H9 (cell line): Measurements from ENCODE around the gene ASTN2. TPM values are rescaled to one million over a fixed set of nuclear protein-coding genes. Genes with fewer than 3 reads are reported as not detected.

Experiments
- DNase-seq: peaks from one replicate; pipeline ENCODE4 v3.0.0-alpha.2; 2017
- H2AFZ ChIP-seq: one replicate; pipeline ENCODE4 v1.6.1; 2013; ENCODE audit warnings: mild to moderate bottlenecking, low read length, control low read depth, moderate library complexity
- H2AK5ac ChIP-seq: 2 replicates; pipeline ENCODE4 v1.6.1; 2013; ENCODE audit warnings: low read length, control low read depth, mixed read lengths; ENCODE audit not compliant: insufficient read length
- H2BK120ac ChIP-seq: one replicate; pipeline ENCODE4 v1.6.1; 2013; ENCODE audit warnings: low read depth, mild to moderate bottlenecking, low read length, control low read depth, inconsistent platforms; ENCODE audit not compliant: poor library complexity, severe bottlenecking
- H2BK12ac ChIP-seq: 2 replicates; pipeline ENCODE4 v1.6.1; 2013; ENCODE audit warnings: low read length, control low read depth, mixed read lengths, low read depth; ENCODE audit not compliant: insufficient read length
- H2BK15ac ChIP-seq: 2 replicates; pipeline ENCODE4 v1.6.1; 2013; ENCODE audit warnings: low read depth, low read length, control low read depth
- H2BK20ac ChIP-seq: one replicate; pipeline ENCODE4 v1.6.1; 2013; ENCODE audit warnings: low read depth, mild to moderate bottlenecking, low read length, control low read depth, inconsistent platforms; ENCODE audit not compliant: poor library complexity, severe bottlenecking
- H2BK5ac ChIP-seq: 2 replicates; pipeline ENCODE4 v1.6.1; 2013; ENCODE audit warnings: low read length, control low read depth, mixed read lengths; ENCODE audit not compliant: insufficient read length
- H3K14ac ChIP-seq: 2 replicates; pipeline ENCODE4 v1.6.1; 2013; ENCODE audit warnings: low read length, control low read depth; ENCODE audit not compliant: insufficient read depth
- H3K18ac ChIP-seq: 2 replicates; pipeline ENCODE4 v1.6.1; 2013; ENCODE audit warnings: low read depth, mild to moderate bottlenecking, mixed read lengths, low read length, control low read depth; ENCODE audit not compliant: insufficient read length
- H3K23ac ChIP-seq: 2 replicates; pipeline ENCODE4 v1.6.1; 2013; ENCODE audit warnings: low read length, control low read depth, mixed read lengths, low read depth; ENCODE audit not compliant: insufficient read length
- H3K23me2 ChIP-seq: 2 replicates; pipeline ENCODE4 v1.6.1; 2013; ENCODE audit warnings: low read depth, mild to moderate bottlenecking, mixed read lengths, low read length, control low read depth; ENCODE audit not compliant: insufficient read length, poor library complexity, severe bottlenecking
- H3K27ac ChIP-seq: 2 replicates; pipeline ENCODE4 v1.5.1; 2013; ENCODE audit warnings: low read length, control low read depth, mixed read lengths, low read depth; ENCODE audit not compliant: insufficient read length
- H3K27me3 ChIP-seq: 2 replicates; pipeline ENCODE4 v1.6.1; 2013; ENCODE audit warnings: low read length, control low read depth, inconsistent platforms; ENCODE audit not compliant: insufficient read depth
- H3K4ac ChIP-seq: 2 replicates; pipeline ENCODE4 v1.6.1; 2013; ENCODE audit warnings: low read depth, mild to moderate bottlenecking, control low read depth, inconsistent platforms, low read length, moderate library complexity
- H3K4me1 ChIP-seq: 2 replicates; pipeline ENCODE4 v1.6.1; 2013; ENCODE audit warnings: low read length, control low read depth, inconsistent platforms; ENCODE audit not compliant: insufficient read depth
- H3K4me2 ChIP-seq: 2 replicates; pipeline ENCODE4 v1.6.1; 2013; ENCODE audit warnings: low read length, control low read depth, mixed read lengths; ENCODE audit not compliant: insufficient read length, insufficient read depth
- H3K56ac ChIP-seq: 2 replicates; pipeline ENCODE4 v1.6.1; 2013; ENCODE audit warnings: low read depth, mild to moderate bottlenecking, mixed read lengths, low read length, control low read depth; ENCODE audit not compliant: insufficient read length
- H3K79me1 ChIP-seq: 2 replicates; pipeline ENCODE4 v1.6.1; 2013; ENCODE audit warnings: low read depth, mild to moderate bottlenecking, moderate library complexity, low read length, control low read depth, inconsistent platforms; ENCODE audit not compliant: insufficient read depth, poor library complexity, severe bottlenecking
- H3K79me2 ChIP-seq: 2 replicates; pipeline ENCODE4 v1.6.1; 2013; ENCODE audit warnings: low read length, control low read depth, inconsistent platforms; ENCODE audit not compliant: insufficient read depth
- H3K9ac ChIP-seq: 2 replicates; pipeline ENCODE4 v1.6.1; 2013; ENCODE audit warnings: low read length, control low read depth, mixed read lengths; ENCODE audit not compliant: insufficient read length; ENCODE audit errors: extremely low read depth
- H3K9me3 ChIP-seq: one replicate; pipeline ENCODE4 v1.6.1; 2013; ENCODE audit warnings: low read depth, low read length, inconsistent platforms; ENCODE audit not compliant: control insufficient read depth
- H3T11ph ChIP-seq: one replicate; pipeline ENCODE4 v1.6.1; 2013; ENCODE audit warnings: mild to moderate bottlenecking, low read length, control low read depth, inconsistent platforms
- H4K20me1 ChIP-seq: one replicate; pipeline ENCODE4 v1.6.1; 2013; ENCODE audit not compliant: control insufficient read depth, insufficient read length, insufficient read depth
- H4K5ac ChIP-seq: 2 replicates; pipeline ENCODE4 v1.6.1; 2013; ENCODE audit warnings: low read depth, mild to moderate bottlenecking, mixed read lengths, low read length, control low read depth; ENCODE audit not compliant: insufficient read length
- H4K8ac ChIP-seq: replicated peaks from 2 replicates; pipeline ENCODE4 v1.6.1; 2013; ENCODE audit warnings: low read length, control low read depth, mixed read lengths, low read depth; ENCODE audit not compliant: insufficient read length
- H4K91ac ChIP-seq: 2 replicates; pipeline ENCODE4 v1.6.1; 2013; ENCODE audit warnings: low read depth, mild to moderate bottlenecking, moderate library complexity, mixed read lengths, low read length, control low read depth; ENCODE audit not compliant: insufficient read length
- H3K27ac Mint-ChIP-seq, 3 experiments: 2 replicates in 2 of 3; 3 replicates in 1 of 3; pipeline ENCODE4 v1.8.0; 2020 to 2021; ENCODE audit warnings: mixed read lengths in 3 of 3, mild to moderate bottlenecking in 1 of 3, moderate library complexity in 1 of 3
- H3K27me3 Mint-ChIP-seq: 2 replicates; pipeline ENCODE4 v1.8.0; 2021; ENCODE audit warnings: low read depth, mild to moderate bottlenecking, moderate library complexity, mixed read lengths
- H3K36me3 Mint-ChIP-seq, 3 experiments: 2 replicates in 2 of 3; 3 replicates in 1 of 3; pipeline ENCODE4 v1.8.0; 2020 to 2021; ENCODE audit warnings: low read depth in 3 of 3, mixed read lengths in 3 of 3; ENCODE audit not compliant: insufficient read depth in 1 of 3
- H3K4me1 Mint-ChIP-seq, 2 experiments: 2 replicates each; pipeline ENCODE4 v1.8.0; 2020; ENCODE audit warnings: mixed read lengths in 2 of 2
- H3K4me3 Mint-ChIP-seq, 2 experiments: 2 replicates in 1 of 2; 3 replicates in 1 of 2; pipeline ENCODE4 v1.8.0; 2020 to 2021; ENCODE audit warnings: mild to moderate bottlenecking in 2 of 2, mixed read lengths in 2 of 2, moderate library complexity in 1 of 2
- H3K9me3 Mint-ChIP-seq, 2 experiments: 2 replicates in 1 of 2; 3 replicates in 1 of 2; pipeline ENCODE4 v1.8.0; 2020; ENCODE audit warnings: mild to moderate bottlenecking in 2 of 2, mixed read lengths in 2 of 2, moderate library complexity in 1 of 2
- CTCF ChIP-seq: fragments of 200-600 bp; sonication (generic); conservative IDR thresholded peaks from 3 replicates; pipeline ENCODE4 v1.8.0; 2021; ENCODE audit warnings: antibody characterized with exemption, mild to moderate bottlenecking
- WGBS: extraction: QIAGEN DNeasy Blood & Tissue Kit; methylation state at CpG from one replicate; pipeline ENCODE4 v1.1.7; 2013; ENCODE audit warnings: missing lambda C conversion rate, low lambda C conversion rate, mixed read lengths; ENCODE audit not compliant: insufficient read length; ENCODE audit errors: extremely low coverage; 5-methylcytosine and 5-hydroxymethylcytosine counted together
- total RNA-seq: library from RNA; stranded (reverse); gene quantifications from 2 replicates; pipeline ENCODE4 v1.2.1, GENCODE V29; 2021

ASTN2 gene
- total RNA-seq, 1 experiment from 2014 or later = 9.7 TPM

- H3K9ac ChIP-seq = no peak overlapping the region
- no peak overlapping the region for H3K27ac ChIP-seq
- H3K27me3 ChIP-seq = no peaks in the 10 kb centered on the region
- H3K4ac ChIP-seq = no peak overlapping the region
- H3K9me3 ChIP-seq = no peaks in the 10 kb centered on the region
- no peak overlapping the region for H2BK15ac ChIP-seq
- no peaks in the 10 kb centered on the region for H3K23me2 ChIP-seq
- no peak overlapping the region for H2BK12ac ChIP-seq
- H3K56ac ChIP-seq = no peak overlapping the region
- H3K4me1 ChIP-seq = no peaks in the 10 kb centered on the region
- H3T11ph ChIP-seq = no peak overlapping the region
- H3K18ac ChIP-seq = no peak overlapping the region
- no peak overlapping the region for H3K14ac ChIP-seq
- H4K8ac ChIP-seq = no peak overlapping the region
- H3K79me2 ChIP-seq = no peaks in the 10 kb centered on the region
- no peak for TF ChIP-seq CTCF
- Mint-ChIP-seq H3K9me3 (no peaks in the 10 kb centered on the region), H3K27me3 (no peaks in the 10 kb centered on the region), H3K4me1 (0 out of 4 replicates have a peak, but pooled peaks cover 0 to 2% of the 10 kb centered on the region in 2 experiments), H3K27ac (no peak overlapping the region; a peak in 1 of 7 replicates), H3K4me3 (no peak overlapping the region), H3K36me3 (peaks cover 0 to 3% (median 0%) of the 10 kb centered on the region in 3 experiments; a peak in 1 of 7 replicates)
- no peak overlapping the region for H4K5ac ChIP-seq
- no peak overlapping the region for H3K23ac ChIP-seq
- no peak overlapping the region for H2AK5ac ChIP-seq
- H4K91ac ChIP-seq = no peak overlapping the region
- no peak overlapping the region for H2BK5ac ChIP-seq
- no CpG with 5 or more reads among the region's 5 CpGs for WGBS
- no peak overlapping the region for H2AFZ ChIP-seq
- H3K79me1 ChIP-seq = no peaks in the 10 kb centered on the region
- no peak overlapping the region for H2BK120ac ChIP-seq
- no peak overlapping the region for H2BK20ac ChIP-seq
- DNase-seq = no peak
- H3K4me2 ChIP-seq = no peak overlapping the region
- no peaks in the 10 kb centered on the region for H4K20me1 ChIP-seq
These were observed 855.9 kb downstream of the ASTN2 start for GRCh38 chr9:116558818-116559540.
